WERI-Rb-1 (cell line): ENCODE measurements around the gene FGFBP3.

Source experiments
- DNase-seq: peaks from one replicate; pipeline ENCODE4 v3.0.0-alpha.2; 2020
- H3K27ac ChIP-seq: fragments of 250-450 bp; sonication (Bioruptor Pico); 2 replicates; pipeline ENCODE4 v1.5.1; 2020; ENCODE audit warnings: mild to moderate bottlenecking, moderate library complexity
- H3K27me3 ChIP-seq: fragments of 250-450 bp; sonication (Bioruptor Pico); 2 replicates; pipeline ENCODE4 v1.5.1; 2021; ENCODE audit warnings: mild to moderate bottlenecking, low read depth, moderate library complexity; ENCODE audit not compliant: insufficient read depth, severe bottlenecking
- H3K36me3 ChIP-seq: fragments of 250-450 bp; sonication (Bioruptor Pico); 2 replicates; pipeline ENCODE4 v1.5.1; 2020; ENCODE audit warnings: mild to moderate bottlenecking, moderate library complexity
- H3K4me3 ChIP-seq: 2 replicates; pipeline ENCODE4 v1.5.1; 2011; ENCODE audit warnings: low read depth, mild to moderate bottlenecking, control low read depth, low read length
- H3K9me3 ChIP-seq: fragments of 250-450 bp; sonication (Bioruptor Pico); 2 replicates; pipeline ENCODE4 v1.5.1; 2021; ENCODE audit warnings: mild to moderate bottlenecking, moderate library complexity; ENCODE audit not compliant: severe bottlenecking
- TF ChIP-seq, protein P1 (sequence below): IDR thresholded peaks from 2 replicates; pipeline ENCODE4 v1.5.1; 2011; ENCODE audit warnings: low read depth, mild to moderate bottlenecking, control low read depth, inconsistent platforms, low read length

The FGFBP3 gene

GRCh38 chr10:91941426-91941825, 32.1 kb upstream of the FGFBP3 start:
- Histone ChIP-seq H3K4me3 (no peak overlapping the region), H3K36me3 (peaks cover 70% of the 10 kb centered on the region), H3K27ac (no peak overlapping the region), H3K27me3 (no peaks in the 10 kb centered on the region), H3K9me3 (no peaks in the 10 kb centered on the region)
- TF ChIP-seq, protein P1, sequence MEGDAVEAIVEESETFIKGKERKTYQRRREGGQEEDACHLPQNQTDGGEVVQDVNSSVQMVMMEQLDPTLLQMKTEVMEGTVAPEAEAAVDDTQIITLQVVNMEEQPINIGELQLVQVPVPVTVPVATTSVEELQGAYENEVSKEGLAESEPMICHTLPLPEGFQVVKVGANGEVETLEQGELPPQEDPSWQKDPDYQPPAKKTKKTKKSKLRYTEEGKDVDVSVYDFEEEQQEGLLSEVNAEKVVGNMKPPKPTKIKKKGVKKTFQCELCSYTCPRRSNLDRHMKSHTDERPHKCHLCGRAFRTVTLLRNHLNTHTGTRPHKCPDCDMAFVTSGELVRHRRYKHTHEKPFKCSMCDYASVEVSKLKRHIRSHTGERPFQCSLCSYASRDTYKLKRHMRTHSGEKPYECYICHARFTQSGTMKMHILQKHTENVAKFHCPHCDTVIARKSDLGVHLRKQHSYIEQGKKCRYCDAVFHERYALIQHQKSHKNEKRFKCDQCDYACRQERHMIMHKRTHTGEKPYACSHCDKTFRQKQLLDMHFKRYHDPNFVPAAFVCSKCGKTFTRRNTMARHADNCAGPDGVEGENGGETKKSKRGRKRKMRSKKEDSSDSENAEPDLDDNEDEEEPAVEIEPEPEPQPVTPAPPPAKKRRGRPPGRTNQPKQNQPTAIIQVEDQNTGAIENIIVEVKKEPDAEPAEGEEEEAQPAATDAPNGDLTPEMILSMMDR, result no peak
- no peak for DNase-seq

- Histone ChIP-seq H3K4me3 (no peak overlapping the region), H3K36me3 (peaks cover 68% of the 10 kb centered on the region), H3K27me3 (no peaks in the 10 kb centered on the region), H3K9me3 (no peaks in the 10 kb centered on the region), H3K27ac (no peak overlapping the region)
- TF ChIP-seq, protein P1, result no peak
- no peak for DNase-seq
These were observed 30.4 kb upstream of the FGFBP3 start for GRCh38 chr10:91939653-91940052.

DNA sequence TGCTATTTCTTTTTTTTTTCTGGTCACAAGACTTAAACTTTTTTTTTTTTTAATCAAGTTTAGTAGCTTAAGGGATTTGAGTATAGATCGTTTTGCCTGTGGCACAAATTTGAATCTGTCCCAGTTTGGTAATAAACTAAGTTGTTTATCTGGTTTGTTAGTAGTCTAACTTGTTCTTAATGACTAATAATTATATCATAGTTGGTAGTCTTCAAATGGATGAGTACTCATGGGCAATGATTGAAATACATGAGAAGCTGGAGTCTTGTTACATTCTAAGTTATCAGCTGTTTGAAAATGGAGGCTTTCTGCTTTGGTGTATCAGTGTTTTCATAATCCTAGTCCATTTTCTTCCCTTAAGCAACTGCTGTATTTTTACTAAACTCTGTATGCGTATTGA, 26.6 kb upstream of the FGFBP3 start:
- Histone ChIP-seq H3K9me3 (no peaks in the 10 kb centered on the region), H3K4me3 (no peak overlapping the region), H3K36me3 (peaks cover 71% of the 10 kb centered on the region), H3K27ac (no peak overlapping the region), H3K27me3 (no peaks in the 10 kb centered on the region)
- no peak for DNase-seq
- TF ChIP-seq, protein P1, result no peak

GRCh38 chr10:91932737-91933136, 23.5 kb upstream of the FGFBP3 start:
- Histone ChIP-seq H3K4me3 (no peak overlapping the region), H3K9me3 (no peaks in the 10 kb centered on the region), H3K27ac (no peak overlapping the region), H3K27me3 (no peaks in the 10 kb centered on the region), H3K36me3 (peaks cover 65% of the 10 kb centered on the region)
- TF ChIP-seq, protein P1, result no peak
- DNase-seq, result no peak

GRCh38 chr10:91931526-91932190, 22.4 kb upstream of the FGFBP3 start:
- Histone ChIP-seq H3K27me3 (no peaks in the 10 kb centered on the region), H3K27ac (no peak overlapping the region), H3K4me3 (no peak overlapping the region), H3K9me3 (no peaks in the 10 kb centered on the region), H3K36me3 (peaks cover 61% of the 10 kb centered on the region)
- no peak for DNase-seq
- TF ChIP-seq, protein P1, result no peak

DNA sequence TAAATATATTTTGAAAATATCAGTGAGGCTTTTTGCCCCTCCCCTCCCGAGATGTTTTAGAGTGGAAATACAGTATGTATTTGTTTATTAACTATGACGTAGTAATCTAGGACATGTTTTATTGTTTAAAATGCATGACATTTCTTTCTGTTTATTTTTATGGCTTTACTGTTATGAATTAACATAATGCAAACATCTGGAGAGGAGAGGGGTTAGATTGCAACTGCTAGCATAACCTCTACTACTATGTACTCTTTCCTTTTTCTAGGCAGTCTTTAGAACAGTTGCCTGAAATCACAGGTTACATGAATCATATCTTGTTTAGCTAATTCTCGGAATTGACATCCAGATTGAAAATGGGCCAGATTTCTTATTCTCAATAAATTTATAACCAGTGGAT, 21.7 kb upstream of the FGFBP3 start:
- TF ChIP-seq, protein P1, result no peak
- Histone ChIP-seq H3K27ac (no peak overlapping the region), H3K9me3 (no peaks in the 10 kb centered on the region), H3K36me3 (peaks cover 61% of the 10 kb centered on the region), H3K27me3 (no peaks in the 10 kb centered on the region), H3K4me3 (no peak overlapping the region)
- DNase-seq, result no peak
